Rectal smooth muscle tissue (tissue), 1 donor: Measurements from ENCODE around the gene KCNH5.
"Not testable (repeated sequence)": the region's sequence is repeated elsewhere in the genome, so short reads cannot be mapped to it uniquely, and the experiment has no call there.

Experiments used
- H3K27ac ChIP-seq: one replicate; pipeline ENCODE4 v1.7.0; 2013; ENCODE audit warnings: low read depth, low read length, inconsistent platforms
- H3K27me3 ChIP-seq: one replicate; pipeline ENCODE4 v1.7.0; 2013; ENCODE audit warnings: low read length; ENCODE audit not compliant: control insufficient read depth, insufficient read depth
- H3K36me3 ChIP-seq: one replicate; pipeline ENCODE4 v1.7.0; 2013; ENCODE audit warnings: low read length; ENCODE audit not compliant: control insufficient read depth, insufficient read depth
- H3K4me1 ChIP-seq: one replicate; pipeline ENCODE4 v1.7.0; 2013; ENCODE audit warnings: low read length; ENCODE audit not compliant: control insufficient read depth, insufficient read depth
- H3K4me3 ChIP-seq: one replicate; pipeline ENCODE4 v1.7.0; 2013; ENCODE audit warnings: low read length
- H3K9ac ChIP-seq: one replicate; pipeline ENCODE4 v1.7.0; 2013; ENCODE audit warnings: low read length

Gene KCNH5

DNA sequence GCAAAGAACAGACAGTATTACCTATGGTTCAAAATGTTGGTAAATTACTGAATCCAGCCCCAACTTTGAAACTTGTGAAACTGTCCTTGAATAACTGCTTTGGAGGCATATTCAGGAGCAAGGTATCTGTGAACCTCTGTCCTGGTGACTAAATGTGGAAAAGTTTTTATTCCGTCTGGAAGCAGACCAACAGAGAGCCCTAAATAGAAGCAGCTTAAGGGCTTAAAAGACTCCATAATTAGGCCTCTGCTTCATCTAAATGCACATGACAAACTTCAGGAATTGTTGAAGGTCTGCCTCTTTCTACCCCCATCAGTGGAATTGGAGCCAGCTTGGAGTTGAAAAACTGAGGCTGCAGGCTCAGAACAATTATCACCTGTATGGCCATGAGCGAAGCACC, 276.5 kb downstream of the KCNH5 start:
- Histone ChIP-seq H3K27ac (no peak overlapping the region), H3K36me3 (no peaks in the 10 kb centered on the region), H3K4me1 (no peaks in the 10 kb centered on the region), H3K27me3 (no peaks in the 10 kb centered on the region), H3K4me3 (no peak overlapping the region), H3K9ac (no peak overlapping the region)

- H3K4me1 ChIP-seq, result no peaks in the 10 kb centered on the region
- no peaks in the 10 kb centered on the region for H3K27me3 ChIP-seq
- H3K4me3 ChIP-seq, result no peak overlapping the region
- H3K36me3 ChIP-seq, result no peaks in the 10 kb centered on the region
- no peak overlapping the region for H3K9ac ChIP-seq
- no peak overlapping the region for H3K27ac ChIP-seq
These were observed 281.3 kb downstream of the KCNH5 start for GRCh38 chr14:62763951-62764350.

DNA sequence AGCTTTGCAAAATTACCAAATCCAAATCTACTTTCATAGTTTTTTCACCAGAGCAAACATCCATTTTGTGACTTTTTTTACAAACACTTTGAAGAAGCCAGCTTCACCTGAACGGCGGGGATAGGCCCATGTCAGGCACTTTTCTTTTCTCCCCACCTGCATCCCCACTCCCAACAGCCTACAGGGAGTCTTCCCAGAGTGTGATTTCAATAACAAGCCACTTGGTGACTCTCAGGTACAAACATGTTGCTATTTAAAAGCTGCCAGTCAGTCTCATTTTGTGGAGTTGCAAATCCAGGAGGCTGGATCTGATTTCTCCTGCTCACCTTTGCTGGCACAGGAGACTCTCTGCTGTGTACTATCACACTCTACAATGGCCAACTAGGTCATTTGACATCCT, 285.5 kb downstream of the KCNH5 start:
- Histone ChIP-seq H3K9ac (no peak overlapping the region), H3K4me1 (no peaks in the 10 kb centered on the region), H3K27ac (no peak overlapping the region), H3K36me3 (no peaks in the 10 kb centered on the region), H3K4me3 (no peak overlapping the region), H3K27me3 (no peaks in the 10 kb centered on the region)

- H3K4me1 ChIP-seq, H3K4me3 ChIP-seq, H3K27me3 ChIP-seq, H3K36me3 ChIP-seq, H3K9ac ChIP-seq, H3K27ac ChIP-seq: not testable (repeated sequence)
These were observed 298.4 kb downstream of the KCNH5 start for GRCh38 chr14:62746881-62747280.

DNA sequence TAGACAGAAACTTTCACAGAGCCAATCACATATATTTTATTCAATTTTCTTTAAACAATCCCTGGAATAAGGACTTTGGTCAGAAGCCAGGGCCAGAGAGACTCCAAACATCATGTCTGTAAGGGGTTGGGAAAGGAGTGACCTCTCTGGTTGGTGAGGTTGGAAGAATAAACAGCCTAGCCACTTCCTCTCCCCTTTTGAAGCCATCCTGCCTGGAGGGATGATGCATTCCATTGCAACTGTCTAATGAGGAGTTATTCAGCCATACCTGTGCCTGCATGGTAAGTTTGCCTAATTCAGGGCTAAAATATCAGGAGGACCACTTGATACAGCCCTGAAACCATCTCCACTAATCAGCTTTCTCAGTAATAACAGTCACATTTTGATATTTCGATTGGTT, 299.8 kb downstream of the KCNH5 start:
- Histone ChIP-seq H3K4me3 (no peak overlapping the region), H3K4me1 (no peaks in the 10 kb centered on the region), H3K27me3 (no peaks in the 10 kb centered on the region), H3K27ac (no peak overlapping the region), H3K36me3 (no peaks in the 10 kb centered on the region), H3K9ac (no peak overlapping the region)

DNA sequence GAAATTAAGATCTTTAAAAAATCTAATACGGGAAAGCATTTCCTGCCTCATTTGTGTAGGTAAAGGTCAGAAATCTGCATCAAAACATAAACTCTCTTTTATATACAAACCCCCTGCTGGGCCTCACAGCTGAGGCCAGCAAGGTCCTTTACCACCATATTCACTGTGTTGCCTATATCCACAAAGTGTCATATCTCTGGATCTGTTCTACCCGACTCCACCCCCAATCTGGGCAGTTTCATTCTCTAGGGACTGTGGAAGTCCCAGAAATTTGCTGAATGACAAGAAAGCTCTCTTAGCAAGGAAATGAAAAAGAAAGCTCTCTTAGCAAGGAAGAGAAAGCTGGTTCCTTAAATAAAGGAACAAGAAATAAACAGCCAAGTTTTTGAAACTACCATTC, 301.7 kb downstream of the KCNH5 start:
- H3K27ac ChIP-seq, result no peak overlapping the region
- no peak overlapping the region for H3K4me3 ChIP-seq
- H3K4me1 ChIP-seq, result no peaks in the 10 kb centered on the region
- H3K9ac ChIP-seq, result no peak overlapping the region
- no peaks in the 10 kb centered on the region for H3K36me3 ChIP-seq
- no peaks in the 10 kb centered on the region for H3K27me3 ChIP-seq

DNA sequence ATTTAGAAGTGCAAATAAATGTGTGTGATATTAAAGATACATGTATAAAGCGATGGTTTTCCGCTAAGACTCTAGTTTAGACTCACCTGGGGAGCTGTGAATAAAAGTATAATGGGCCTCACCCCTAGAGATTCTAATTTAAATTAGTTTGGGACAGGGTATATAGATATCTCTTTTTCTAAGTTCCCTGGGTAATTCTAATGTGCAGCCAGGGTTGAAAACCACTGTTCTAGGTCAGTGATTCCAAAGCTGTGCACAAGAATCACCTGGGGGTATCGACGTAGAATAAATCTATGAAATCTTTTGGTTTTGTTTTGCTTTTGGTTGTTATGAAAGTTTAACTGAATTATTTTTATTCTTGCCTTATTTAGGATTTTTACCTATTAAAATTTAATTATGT, 302.1 kb downstream of the KCNH5 start:
- H3K4me1 ChIP-seq, result no peaks in the 10 kb centered on the region
- no peak overlapping the region for H3K27ac ChIP-seq
- H3K27me3 ChIP-seq, result no peaks in the 10 kb centered on the region
- no peaks in the 10 kb centered on the region for H3K36me3 ChIP-seq
- H3K9ac ChIP-seq, result no peak overlapping the region
- H3K4me3 ChIP-seq, result no peak overlapping the region

- Histone ChIP-seq H3K4me3 (no peak overlapping the region), H3K4me1 (no peaks in the 10 kb centered on the region), H3K27ac (no peak overlapping the region), H3K9ac (no peak overlapping the region), H3K36me3 (no peaks in the 10 kb centered on the region), H3K27me3 (no peaks in the 10 kb centered on the region)
These were observed 305.6 kb downstream of the KCNH5 start for GRCh38 chr14:62739647-62740046.

DNA sequence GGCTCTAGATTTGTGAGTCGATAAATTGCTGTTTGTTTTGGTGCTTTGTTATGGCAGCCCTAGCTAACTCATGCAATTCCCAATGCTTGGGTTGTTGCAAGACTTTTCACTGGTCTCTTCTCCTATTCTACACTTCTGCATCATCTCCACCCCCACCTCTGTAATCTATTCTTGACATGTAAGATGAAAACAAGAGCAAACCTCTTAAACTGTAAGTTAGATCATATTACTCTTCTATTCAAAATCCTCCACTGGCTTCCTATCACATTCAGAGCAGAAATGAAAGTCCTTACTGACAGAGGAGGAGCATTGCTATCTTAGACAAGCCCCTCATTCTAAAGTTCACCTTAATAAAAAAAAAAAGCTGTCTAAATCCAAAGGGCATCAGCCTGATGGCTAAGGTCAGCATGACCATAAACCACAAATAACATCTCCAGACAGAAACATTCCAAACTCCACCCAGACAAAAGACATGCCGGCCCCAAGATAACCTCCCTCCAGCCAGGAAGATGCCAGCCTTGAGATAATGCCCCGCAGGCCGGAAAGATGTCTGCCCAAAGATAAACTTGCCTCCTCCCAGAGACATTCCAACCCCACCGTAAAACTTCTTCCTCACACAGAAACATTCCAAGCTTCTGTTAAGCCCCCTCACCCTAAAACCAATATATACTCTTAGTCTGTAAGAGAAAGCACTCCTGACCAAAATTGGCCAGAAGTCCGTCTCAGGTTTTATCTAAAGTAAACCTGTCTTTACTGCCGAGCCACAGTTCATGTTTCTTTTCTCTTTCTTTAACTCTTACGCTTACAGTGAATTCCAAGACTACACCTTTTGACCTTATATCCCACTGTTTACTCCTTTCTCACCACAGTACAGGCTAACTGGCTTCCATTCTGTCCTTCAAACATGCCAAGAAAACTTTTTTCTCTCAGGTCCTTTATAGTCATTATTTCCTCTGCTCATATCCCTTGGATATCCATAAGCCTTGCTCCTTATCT, 308.9 kb downstream of the KCNH5 start:
- no peak overlapping the region for H3K9ac ChIP-seq
- H3K4me3 ChIP-seq, result no peak overlapping the region
- no peak overlapping the region for H3K27ac ChIP-seq
- H3K36me3 ChIP-seq, result no peaks in the 10 kb centered on the region
- no peaks in the 10 kb centered on the region for H3K4me1 ChIP-seq
- H3K27me3 ChIP-seq, result no peaks in the 10 kb centered on the region

DNA sequence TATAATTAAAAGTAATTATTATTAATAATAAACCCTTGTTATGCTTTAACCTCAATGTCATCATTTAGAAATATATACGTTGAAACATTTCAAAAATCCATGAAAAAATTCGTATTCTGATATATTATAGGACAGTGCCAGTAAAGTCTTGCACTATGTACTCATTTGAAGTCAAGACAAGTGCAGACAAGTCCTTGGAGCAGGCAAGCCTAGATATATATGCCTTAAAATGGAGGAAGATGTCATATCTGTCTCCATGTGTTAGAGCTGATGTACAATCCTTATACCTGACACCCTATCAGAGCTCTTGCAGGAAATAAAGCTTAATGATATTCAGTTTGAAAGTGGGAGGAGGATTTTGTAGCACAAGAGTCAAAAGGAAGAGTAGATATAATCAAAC, 310.4 kb downstream of the KCNH5 start:
- Histone ChIP-seq H3K27ac (no peak overlapping the region), H3K4me3 (no peak overlapping the region), H3K27me3 (no peaks in the 10 kb centered on the region), H3K9ac (no peak overlapping the region), H3K36me3 (no peaks in the 10 kb centered on the region), H3K4me1 (no peaks in the 10 kb centered on the region)

DNA sequence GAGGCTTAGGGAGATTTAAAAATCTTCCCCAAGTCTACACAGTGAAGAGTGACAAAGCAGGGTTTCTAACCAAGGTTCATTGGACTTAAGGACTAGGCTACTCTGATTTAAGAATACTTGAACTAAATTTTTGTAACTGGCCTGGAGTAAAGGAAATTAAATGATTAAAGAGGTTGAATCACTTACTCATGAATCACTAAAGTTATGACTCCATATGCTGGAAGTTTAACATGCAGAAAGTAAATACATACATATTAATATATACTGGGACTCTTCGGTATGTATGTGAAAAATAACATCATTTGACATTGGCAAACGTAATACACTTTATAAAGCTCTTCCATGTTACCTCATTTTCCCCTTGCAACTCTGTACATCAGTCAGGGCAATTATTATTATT, 322.9 kb downstream of the KCNH5 start:
- no peak overlapping the region for H3K9ac ChIP-seq
- no peaks in the 10 kb centered on the region for H3K36me3 ChIP-seq
- H3K27ac ChIP-seq, result no peak overlapping the region
- no peaks in the 10 kb centered on the region for H3K4me1 ChIP-seq
- H3K27me3 ChIP-seq, result no peaks in the 10 kb centered on the region
- H3K4me3 ChIP-seq, result no peak overlapping the region

DNA sequence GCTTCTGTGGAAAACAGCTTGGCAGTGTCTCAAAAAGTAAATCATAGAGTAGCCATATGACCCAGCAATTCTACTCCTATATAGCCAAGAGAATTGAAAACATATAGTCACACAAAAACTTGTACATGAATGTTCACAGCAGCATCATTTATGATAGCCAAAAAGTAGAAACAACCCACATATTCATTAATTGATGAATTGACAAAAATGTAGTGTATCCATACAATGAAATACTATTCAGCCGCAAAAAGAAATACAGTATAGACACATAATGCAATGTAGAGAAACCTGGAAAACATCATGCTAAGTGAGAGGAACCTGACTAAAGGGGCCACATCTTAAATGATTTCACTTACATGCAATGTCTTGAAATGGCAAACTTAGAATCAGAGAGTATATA, 326.6 kb downstream of the KCNH5 start:
- Histone ChIP-seq H3K4me1 (no peaks in the 10 kb centered on the region), H3K27me3 (no peaks in the 10 kb centered on the region), H3K27ac (no peak overlapping the region), H3K9ac (no peak overlapping the region), H3K36me3 (no peaks in the 10 kb centered on the region), H3K4me3 (no peak overlapping the region)

GRCh38 chr14:62711351-62712023, 333.8 kb downstream of the KCNH5 start:
- Histone ChIP-seq H3K36me3 (no peaks in the 10 kb centered on the region), H3K9ac (no peak overlapping the region), H3K4me3 (no peak overlapping the region), H3K27me3 (no peaks in the 10 kb centered on the region), H3K4me1 (no peaks in the 10 kb centered on the region), H3K27ac (no peak overlapping the region)
